ENCODE measurements around the gene GUCD1. TPM values are rescaled to one million over a fixed set of nuclear protein-coding genes. Genes with fewer than 3 reads are reported as not detected.

Gene GUCD1
- total and polyA plus RNA-seq, 2 experiments from 2014 or later, result 37.2 to 125 TPM

GRCh38 chr22:24526191-24526590 lies 28.7 kb downstream of the GUCD1 start:
- Histone ChIP-seq H3F3A (ENCODE audit: insufficient read depth) (peaks cover 6% of the 10 kb centered on the region; the same call in 1 of the 2 replicates), H3K79me2 (ENCODE audit: insufficient read depth) (no peaks in the 10 kb centered on the region), H2AFZ (no peak overlapping the region), H3K4me1 (ENCODE audit: insufficient read depth) (peaks cover 13% of the 10 kb centered on the region), H3K9me2 (ENCODE audit: insufficient read depth) (no peaks in the 10 kb centered on the region), H3K36me3 (ENCODE audit: low read depth) (no peaks in the 10 kb centered on the region), H3K4me2 (ENCODE audit: unreplicated experiment) (no peak overlapping the region), H3K9ac (no peak overlapping the region), H4K20me1 (ENCODE audit: insufficient read depth) (no peaks in the 10 kb centered on the region), H3K4me3 (no peak overlapping the region), H3K27me3 (replicated peaks; ENCODE audit: insufficient read depth) (no peaks in the 10 kb centered on the region), H3K9me3 (ENCODE audit: low read depth) (no peaks in the 10 kb centered on the region), H3K27ac (no peak overlapping the region)
- DNase-seq, result peak; percentile 14
- in situ Hi-C loops (cut with MboI), result no loop called here
- TF ChIP-seq EZH2phosphoT487 (IDR thresholded peaks at IDR 0.05; ENCODE audit: insufficient read depth, low read depth) (no peak), EZH2 (IDR thresholded peaks at IDR 0.05; ENCODE audit: insufficient read depth, poor library complexity, severe bottlenecking) (no peak)
- 71 to 81% methylated on average over 2 of the region's 2 CpGs for WGBS, 2 experiments (ENCODE audit: low coverage in 1 of 2, low lambda C conversion rate in 2 of 2, missing lambda C conversion rate in 2 of 2)

- Histone ChIP-seq H3K9me2 (ENCODE audit: insufficient read depth) (no peaks in the 10 kb centered on the region), H3K4me2 (ENCODE audit: unreplicated experiment) (no peak overlapping the region), H3K79me2 (ENCODE audit: insufficient read depth) (no peaks in the 10 kb centered on the region), H3K4me1 (ENCODE audit: insufficient read depth) (peaks cover 13% of the 10 kb centered on the region), H3K9me3 (ENCODE audit: low read depth) (no peaks in the 10 kb centered on the region), H3K27ac (no peak overlapping the region), H3K36me3 (ENCODE audit: low read depth) (no peaks in the 10 kb centered on the region), H4K20me1 (ENCODE audit: insufficient read depth) (no peaks in the 10 kb centered on the region), H3K9ac (no peak overlapping the region), H3K27me3 (replicated peaks; ENCODE audit: insufficient read depth) (no peaks in the 10 kb centered on the region), H2AFZ (peak overlapping the region; percentile 9; the same call in 1 of the 2 replicates), H3K4me3 (no peak overlapping the region), H3F3A (ENCODE audit: insufficient read depth) (peaks cover 6% of the 10 kb centered on the region; the same call in 1 of the 2 replicates)
- WGBS, 2 experiments (ENCODE audit: low coverage in 1 of 2, low lambda C conversion rate in 2 of 2, missing lambda C conversion rate in 2 of 2), result 8% methylated on average over 12 of the region's 12 CpGs
- DNase-seq, result peak; percentile 74
- in situ Hi-C loops (cut with MboI), result no loop called here
- no peak for TF ChIP-seq EZH2phosphoT487 (IDR thresholded peaks at IDR 0.05; ENCODE audit: insufficient read depth, low read depth)
- TF ChIP-seq EZH2 (IDR thresholded peaks at IDR 0.05; ENCODE audit: insufficient read depth, poor library complexity, severe bottlenecking), result no peak
Observed at GRCh38 chr22:24525416-24526037, 29.4 kb downstream of the GUCD1 start.

GRCh38 chr22:24523873-24524272 lies 31.1 kb downstream of the GUCD1 start:
- Histone ChIP-seq H3K4me2 (ENCODE audit: unreplicated experiment) (no peak overlapping the region), H3K36me3 (ENCODE audit: low read depth) (no peaks in the 10 kb centered on the region), H3K27ac (no peak overlapping the region), H3K79me2 (ENCODE audit: insufficient read depth) (no peaks in the 10 kb centered on the region), H3K4me3 (no peak overlapping the region), H3K27me3 (replicated peaks; ENCODE audit: insufficient read depth) (peaks cover 4% of the 10 kb centered on the region; the same call in 1 of the 2 replicates), H3K9me3 (ENCODE audit: low read depth) (no peaks in the 10 kb centered on the region), H3K4me1 (ENCODE audit: insufficient read depth) (peaks cover 13% of the 10 kb centered on the region), H3F3A (ENCODE audit: insufficient read depth) (peaks cover 6% of the 10 kb centered on the region; the same call in 1 of the 2 replicates), H2AFZ (0 out of 2 replicates have a peak overlapping the region, but pooled peaks have one; percentile 30), H4K20me1 (ENCODE audit: insufficient read depth) (no peaks in the 10 kb centered on the region), H3K9me2 (ENCODE audit: insufficient read depth) (no peaks in the 10 kb centered on the region), H3K9ac (no peak overlapping the region)
- TF ChIP-seq EZH2phosphoT487 (IDR thresholded peaks at IDR 0.05; ENCODE audit: insufficient read depth, low read depth), result no peak
- no peak for TF ChIP-seq EZH2 (IDR thresholded peaks at IDR 0.05; ENCODE audit: insufficient read depth, poor library complexity, severe bottlenecking)
- 51 to 55% methylated on average over 2 of the region's 2 CpGs for WGBS, 2 experiments (ENCODE audit: low coverage in 1 of 2, low lambda C conversion rate in 2 of 2, missing lambda C conversion rate in 2 of 2)
- peak; percentile 64 for DNase-seq
- in situ Hi-C loops (cut with MboI), result no loop called here

GRCh38 chr22:24521791-24522245 lies 33.1 kb downstream of the GUCD1 start:
- H3K27ac ChIP-seq, result no peak overlapping the region
- DNase-seq, result peak; percentile 59
- no peaks in the 10 kb centered on the region for H3K9me3 ChIP-seq (ENCODE audit: low read depth)
- H3F3A ChIP-seq (ENCODE audit: insufficient read depth), result peaks cover 10% of the 10 kb centered on the region
- H3K4me3 ChIP-seq, result no peak overlapping the region
- no peak overlapping the region for H3K4me2 ChIP-seq (ENCODE audit: unreplicated experiment)
- no peaks in the 10 kb centered on the region for H3K9me2 ChIP-seq (ENCODE audit: insufficient read depth)
- H3K9ac ChIP-seq, result no peak overlapping the region
- peaks cover 5% of the 10 kb centered on the region; the same call in 1 of the 2 replicates for H3K27me3 ChIP-seq (replicated peaks; ENCODE audit: insufficient read depth)
- no peaks in the 10 kb centered on the region for H3K79me2 ChIP-seq (ENCODE audit: insufficient read depth)
- TF ChIP-seq EZH2phosphoT487 (IDR thresholded peaks at IDR 0.05; ENCODE audit: insufficient read depth, low read depth), result no peak
- no peak for TF ChIP-seq EZH2 (IDR thresholded peaks at IDR 0.05; ENCODE audit: insufficient read depth, poor library complexity, severe bottlenecking)
- no peak overlapping the region for H2AFZ ChIP-seq
- WGBS, 2 experiments (ENCODE audit: low coverage in 1 of 2, low lambda C conversion rate in 2 of 2, missing lambda C conversion rate in 2 of 2), result 42 to 46% methylated on average over 8 of the region's 8 CpGs
- H4K20me1 ChIP-seq (ENCODE audit: insufficient read depth), result no peaks in the 10 kb centered on the region
- H3K4me1 ChIP-seq (ENCODE audit: insufficient read depth), result peaks cover 13% of the 10 kb centered on the region
- no peaks in the 10 kb centered on the region for H3K36me3 ChIP-seq (ENCODE audit: low read depth)
- in situ Hi-C loops (cut with MboI), result no loop called here

Measured in GM23248 (cell line).